Esophagus squamous epithelium (tissue), 5 donors: ENCODE data around the gene ERVMER34-1. TPM values are rescaled to one million over a fixed set of nuclear protein-coding genes. Genes with fewer than 3 reads are reported as not detected.

Experiments
- DNase-seq: peaks from one replicate; lab custom pipeline; 2025; lab: John Stamatoyannopoulos, UW
- H3K27ac ChIP-seq, 4 donors: fragments of 200-600 bp; sonication (generic); one replicate each; pipeline ENCODE4 v1.5.1; 2016 to 2019; ENCODE audit warnings: mild to moderate bottlenecking in 1 of 4
- H3K27me3 ChIP-seq, 4 donors: fragments of 200-600 bp; sonication (generic); 1 replicate in 3 of 4; 2 replicates in 1 of 4; pipeline versions ENCODE4 v1.5.1 to v1.6.0; 2017 to 2021; ENCODE audit warnings: antibody characterized with exemption in 1 of 4
- H3K36me3 ChIP-seq, 3 donors: fragments of 200-600 bp; sonication (generic); one replicate each; pipeline ENCODE4 v1.5.1; 2016 to 2019
- H3K4me1 ChIP-seq, 3 donors: fragments of 200-600 bp; sonication (generic); one replicate each; pipeline ENCODE4 v1.5.1; 2017 to 2019
- H3K4me3 ChIP-seq, 4 donors: fragments of 200-600 bp; sonication (generic); 1 replicate in 3 of 4; 2 replicates in 1 of 4; pipeline ENCODE4 v1.5.1; 2016 to 2019; ENCODE audit warnings: mild to moderate bottlenecking in 2 of 4, moderate library complexity in 1 of 4
- H3K9me3 ChIP-seq, 3 donors: fragments of 200-600 bp; sonication (generic); one replicate each; pipeline ENCODE4 v1.5.1; 2016 to 2019
- CTCF ChIP-seq, 6 experiments: fragments of 450-650 bp in 4 of 6; fragments of 200-600 bp in 2 of 6; sonication (generic) in 2 of 6; IDR thresholded peaks; one replicate each; pipeline ENCODE4 v1.5.1; 2016 to 2019; ENCODE audit warnings: antibody characterized with exemption in 6 of 6, mild to moderate bottlenecking in 4 of 6, moderate library complexity in 4 of 6
- POLR2A ChIP-seq, 4 donors: fragments of 450-650 bp; IDR thresholded peaks; one replicate each; pipeline ENCODE4 v1.6.1; 2017; ENCODE audit warnings: antibody characterized with exemption in 4 of 4, mild to moderate bottlenecking in 4 of 4, moderate library complexity in 3 of 4
- WGBS, 2 donors: methylation state at CpG; one replicate each; pipeline ENCODE4 v1.1.5; 2018; 5-methylcytosine and 5-hydroxymethylcytosine counted together
- intact Hi-C: fragments of 100-400 bp; cut with DNase I; formaldehyde crosslinking; loops from one replicate; pipeline ENCODE4 v1.15.0; 2022
- total RNA-seq, 4 donors: library from RNA; depleted of rRNA; stranded (reverse); fragments of >200 nt; gene quantifications; one replicate each; pipeline ENCODE4 v1.1.0, GENCODE V29; 2016
- donor health status: DM: yes; HTN: yes; CAD: no.

ERVMER34-1 gene
- total RNA-seq, 4 donors from 2014 or later, result 0.91 to 5.2 (median 2.1) TPM

GRCh38 chr4:52714597-52715254 lies 36.5 kb downstream of the ERVMER34-1 start:
- Histone ChIP-seq H3K9me3 (no peaks in the 10 kb centered on the region), H3K27me3 (no peaks in the 10 kb centered on the region), H3K4me1 (peaks cover 5 to 45% (median 20%) of the 10 kb centered on the region in 3 donors), H3K36me3 (peaks cover 0 to 51% (median 8%) of the 10 kb centered on the region in 3 donors), H3K27ac (peak overlapping the region in 2 of 4 donors; percentile 4 to 9), H3K4me3 (peak overlapping the region in 1 of 4 donors; percentile 87)
- WGBS, 2 donors, result 56 to 74% methylated on average over 4 of the region's 4 CpGs
- intact Hi-C loops, result no loop called here
- DNase-seq, result no peak
- no peak for TF ChIP-seq POLR2A (IDR thresholded peaks at IDR 0.05)
- TF ChIP-seq CTCF (IDR thresholded peaks at IDR 0.05), result no peak

- peak overlapping the region; percentile 85 to 99 (median 96) for H3K27ac ChIP-seq
- H3K4me1 ChIP-seq, result peaks cover 5 to 45% (median 20%) of the 10 kb centered on the region in 3 donors
- intact Hi-C loops, result no loop called here
- peaks cover 0 to 50% (median 8%) of the 10 kb centered on the region in 3 donors for H3K36me3 ChIP-seq
- WGBS, 2 donors, result 45 to 59% methylated on average over 12 of the region's 12 CpGs
- no peak for DNase-seq
- no peaks in the 10 kb centered on the region for H3K27me3 ChIP-seq
- no peaks in the 10 kb centered on the region for H3K9me3 ChIP-seq
- TF ChIP-seq CTCF (IDR thresholded peaks at IDR 0.05) (no peak), POLR2A (IDR thresholded peaks at IDR 0.05) (no peak)
- peak overlapping the region; percentile 70 to 87 (median 78) for H3K4me3 ChIP-seq
These were observed 37.7 kb downstream of the ERVMER34-1 start for GRCh38 chr4:52713456-52713937.

GRCh38 chr4:52712251-52713130 lies 38.7 kb downstream of the ERVMER34-1 start:
- Histone ChIP-seq H3K27me3 (no peaks in the 10 kb centered on the region), H3K4me1 (peaks cover 5 to 45% (median 20%) of the 10 kb centered on the region in 3 donors), H3K4me3 (peak overlapping the region; percentile 70 to 87 (median 78)), H3K27ac (peak overlapping the region; percentile 85 to 99 (median 96)), H3K36me3 (peaks cover 0 to 40% (median 8%) of the 10 kb centered on the region in 3 donors), H3K9me3 (no peaks in the 10 kb centered on the region)
- WGBS, 2 donors, result 1% methylated on average over 34 of the region's 87 CpGs; no CpG with 5 or more reads in 1 of the 2 donors
- TF ChIP-seq POLR2A (IDR thresholded peaks at IDR 0.05) (peak; percentile 51 to 96 (median 88)), CTCF (IDR thresholded peaks at IDR 0.05) (peak in 1 of 6 experiments; percentile 13)
- DNase-seq, result peak; percentile 94
- intact Hi-C loops, result no loop called here

GRCh38 chr4:52711834-52712250 lies 39.4 kb downstream of the ERVMER34-1 start:
- no peaks in the 10 kb centered on the region for H3K27me3 ChIP-seq
- H3K27ac ChIP-seq, result peak overlapping the region; percentile 85 to 99 (median 96)
- intact Hi-C loops, result no loop called here
- TF ChIP-seq CTCF (IDR thresholded peaks at IDR 0.05) (no peak), POLR2A (IDR thresholded peaks at IDR 0.05) (no peak)
- H3K4me1 ChIP-seq, result peaks cover 5 to 45% (median 20%) of the 10 kb centered on the region in 3 donors
- no peaks in the 10 kb centered on the region for H3K9me3 ChIP-seq
- no peak for DNase-seq
- 12% methylated on average over 5 to 15 of the region's 15 CpGs for WGBS, 2 donors
- H3K36me3 ChIP-seq, result peaks cover 0 to 35% (median 8%) of the 10 kb centered on the region in 3 donors
- peak overlapping the region in 3 of 4 donors; percentile 70 to 87 (median 84) for H3K4me3 ChIP-seq
